ENCODE results near the gene POU3F4.

POU3F4 gene

GRCh38 chrX:83508006-83508405 lies at the start of gene POU3F4:
POU3F4 (plus strand) TSS chrX:83508290; CDS start chrX:83508325, 35 bp downstream.
- DNase-seq = no peak

GRCh38 chrX:83469551-83469950 lies 38.5 kb upstream of the POU3F4 start:
- no peak for DNase-seq

- DNase-seq = no peak
Observed at GRCh38 chrX:83495898-83496297, 12.2 kb upstream of the POU3F4 start.

- DNase-seq = no peak
Observed at GRCh38 chrX:83501003-83501402, 7.1 kb upstream of the POU3F4 start.

GRCh38 chrX:83501530-83501929 lies 6.6 kb upstream of the POU3F4 start:
- no peak for DNase-seq

GRCh38 chrX:83504721-83505479 lies 3.2 kb upstream of the POU3F4 start:
- DNase-seq = no peak

- no peak for DNase-seq
Observed at GRCh38 chrX:83508526-83509253, 600 bp downstream of the POU3F4 start.

GRCh38 chrX:83509254-83509801 lies 1.2 kb downstream of the POU3F4 start:
- DNase-seq = no peak

- no peak for DNase-seq
Observed at GRCh38 chrX:83510510-83511062, 2.5 kb downstream of the POU3F4 start.

- no peak for DNase-seq
Observed at GRCh38 chrX:83511208-83511607, 3.1 kb downstream of the POU3F4 start.

GRCh38 chrX:83512111-83512510 lies 4.0 kb downstream of the POU3F4 start:
- no peak for DNase-seq

- no peak for DNase-seq
Observed at GRCh38 chrX:83516597-83516996, 8.5 kb downstream of the POU3F4 start.

- DNase-seq = no peak
Observed at GRCh38 chrX:83521905-83522304, 13.8 kb downstream of the POU3F4 start.

- no peak for DNase-seq
Observed at GRCh38 chrX:83529950-83530349, 21.9 kb downstream of the POU3F4 start.

- no peak for DNase-seq
Observed at GRCh38 chrX:83535417-83536196, 27.5 kb downstream of the POU3F4 start.
